PC-3 (cell line): ENCODE results near the gene KCNQ4. TPM values are rescaled to one million over a fixed set of nuclear protein-coding genes. Genes with fewer than 3 reads are reported as not detected.

Source experiments
- ATAC-seq: fragments of 200-7000 bp; cut with Tn5 transposase; 2 replicates; pipeline ENCODE4 v1.9.1; 2020; ENCODE audit warnings: mild to moderate bottlenecking, moderate library complexity
- BruUV-seq: library from RNA; stranded (reverse); fragments of 400-500 nt; replicated peaks from 2 replicates; lab custom pipeline; 2021; lab: Mats Ljungman, UMichigan
- CTCF ChIA-PET: fragments of 300-600 bp; sonication (Branson Sonifier 250); formaldehyde crosslinking; loops from one replicate; lab custom pipeline; 2022; ENCODE audit warnings: antibody characterized with exemption; lab: Charles Lee
- POLR2A ChIA-PET: fragments of 300-600 bp; sonication (Branson Sonifier 250); formaldehyde crosslinking; loops from one replicate; lab custom pipeline; 2022; ENCODE audit warnings: antibody characterized with exemption; ENCODE audit not compliant: unreplicated experiment; lab: Charles Lee
- DNase-seq: peaks from one replicate; pipeline ENCODE4 v3.0.0-alpha.2; 2015
- H2AFZ ChIP-seq: fragments of 300-600 bp; sonication (generic); 2 replicates; pipeline ENCODE4 v1.6.0; 2016; ENCODE audit warnings: antibody characterized with exemption, low read length
- H3F3A ChIP-seq: fragments of 300-600 bp; sonication (generic); one replicate; pipeline ENCODE4 v1.6.0; 2017; ENCODE audit warnings: antibody characterized with exemption, low read length, control low read depth, mild to moderate bottlenecking; ENCODE audit not compliant: unreplicated experiment
- H3K27ac ChIP-seq: fragments of 300-600 bp; sonication (generic); 2 replicates; pipeline ENCODE4 v1.5.1; 2016; ENCODE audit warnings: mild to moderate bottlenecking, low read length
- H3K27me3 ChIP-seq: fragments of 300-600 bp; sonication (generic); 2 replicates; pipeline ENCODE4 v1.6.1; 2016; ENCODE audit warnings: low read length, mixed read lengths
- H3K36me3 ChIP-seq: fragments of 300-600 bp; sonication (generic); 2 replicates; pipeline ENCODE4 v1.6.1; 2016; ENCODE audit warnings: low read depth, mixed run types, low read length, mixed read lengths
- H3K4me1 ChIP-seq: fragments of 300-600 bp; sonication (generic); 2 replicates; pipeline ENCODE4 v1.5.1; 2016; ENCODE audit warnings: low read length; ENCODE audit not compliant: insufficient read depth
- H3K4me2 ChIP-seq: fragments of 300-600 bp; sonication (generic); 2 replicates; pipeline ENCODE4 v1.6.0; 2016; ENCODE audit warnings: low read length
- H3K4me3 ChIP-seq: fragments of 300-600 bp; sonication (generic); 2 replicates; pipeline ENCODE4 v1.5.1; 2016; ENCODE audit warnings: mild to moderate bottlenecking, low read length, mixed read lengths
- H3K79me2 ChIP-seq: fragments of 300-600 bp; sonication (generic); 2 replicates; pipeline ENCODE4 v1.6.1; 2017; ENCODE audit warnings: low read length, mixed read lengths
- H3K9ac ChIP-seq: fragments of 300-600 bp; sonication (generic); 2 replicates; pipeline ENCODE4 v1.6.0; 2016; ENCODE audit warnings: mild to moderate bottlenecking, low read length
- H3K9me2 ChIP-seq: fragments of 300-600 bp; sonication (generic); replicated peaks from 2 replicates; pipeline ENCODE4 v1.6.1; 2016; ENCODE audit warnings: mixed run types, low read length, mixed read lengths
- H3K9me3 ChIP-seq: fragments of 300-600 bp; sonication (generic); 2 replicates; pipeline ENCODE4 v1.6.1; 2016; ENCODE audit warnings: low read length, mixed read lengths
- H4K20me1 ChIP-seq: fragments of 300-600 bp; sonication (generic); 2 replicates; pipeline ENCODE4 v1.6.1; 2016; ENCODE audit warnings: low read length, mixed read lengths
- EZH2 ChIP-seq: fragments of 300-600 bp; sonication (generic); IDR thresholded peaks from one replicate; pipeline ENCODE4 v1.6.1; 2017; ENCODE audit warnings: antibody characterized with exemption, mild to moderate bottlenecking, low read length; ENCODE audit not compliant: unreplicated experiment
- EZH2phosphoT487 ChIP-seq: fragments of 300-600 bp; sonication (generic); IDR thresholded peaks from 2 replicates; pipeline ENCODE4 v1.6.1; 2018; ENCODE audit warnings: mild to moderate bottlenecking, antibody characterized with exemption, low read length, borderline replicate concordance
- intact Hi-C: fragments of 100-400 bp; cut with micrococcal nuclease; formaldehyde crosslinking; loops from 2 replicates; pipeline ENCODE4 v1.9.0; 2023
- total RNA-seq: library from RNA; depleted of rRNA; stranded (reverse); fragments of >200 nt; gene quantifications from 2 replicates; pipeline ENCODE4 v1.2.3, GENCODE V29; 2014
- TF ChIP-seq, protein P1 (sequence below): fragments of 300-600 bp; sonication (generic); conservative IDR thresholded peaks from 2 replicates; pipeline ENCODE4 v1.5.1; 2017; ENCODE audit warnings: antibody characterized with exemption, low read depth, mild to moderate bottlenecking, low read length

KCNQ4 gene
- total RNA-seq, 1 experiment from 2014 or later = 2.5 TPM

DNA sequence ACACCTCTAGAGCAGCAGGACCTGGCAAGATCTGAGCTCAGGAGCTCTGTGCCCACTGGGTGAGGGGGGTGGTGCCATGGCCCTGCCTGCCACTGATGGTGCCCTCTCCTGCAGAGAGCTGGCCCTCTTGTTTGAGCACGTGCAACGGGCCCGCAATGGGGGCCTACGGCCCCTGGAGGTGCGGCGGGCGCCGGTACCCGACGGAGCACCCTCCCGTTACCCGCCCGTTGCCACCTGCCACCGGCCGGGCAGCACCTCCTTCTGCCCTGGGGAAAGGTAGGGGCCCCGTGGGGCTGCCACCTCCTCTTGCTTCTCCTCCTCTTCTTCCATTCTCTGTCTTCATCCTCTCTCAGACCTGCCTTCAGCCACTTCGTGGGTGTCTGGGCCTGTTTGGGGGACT is 40.4 kb downstream of the KCNQ4 start:
- no peak overlapping the region for H3K27ac ChIP-seq
- ChIA-PET CTCF (no interaction called here), POLR2A (no interaction called here)
- DNase-seq = no peak
- no peaks in the 10 kb centered on the region for H4K20me1 ChIP-seq
- H3K4me2 ChIP-seq = no peak overlapping the region
- ATAC-seq = no peak
- H3K9ac ChIP-seq = no peak overlapping the region
- H2AFZ ChIP-seq = no peak overlapping the region
- H3K4me1 ChIP-seq = no peaks in the 10 kb centered on the region
- H3K36me3 ChIP-seq = no peaks in the 10 kb centered on the region
- no peak overlapping the region for H3K4me3 ChIP-seq
- no peaks in the 10 kb centered on the region for H3K27me3 ChIP-seq
- TF ChIP-seq EZH2 (no peak), EZH2phosphoT487 (no peak)
- TF ChIP-seq, protein P1, sequence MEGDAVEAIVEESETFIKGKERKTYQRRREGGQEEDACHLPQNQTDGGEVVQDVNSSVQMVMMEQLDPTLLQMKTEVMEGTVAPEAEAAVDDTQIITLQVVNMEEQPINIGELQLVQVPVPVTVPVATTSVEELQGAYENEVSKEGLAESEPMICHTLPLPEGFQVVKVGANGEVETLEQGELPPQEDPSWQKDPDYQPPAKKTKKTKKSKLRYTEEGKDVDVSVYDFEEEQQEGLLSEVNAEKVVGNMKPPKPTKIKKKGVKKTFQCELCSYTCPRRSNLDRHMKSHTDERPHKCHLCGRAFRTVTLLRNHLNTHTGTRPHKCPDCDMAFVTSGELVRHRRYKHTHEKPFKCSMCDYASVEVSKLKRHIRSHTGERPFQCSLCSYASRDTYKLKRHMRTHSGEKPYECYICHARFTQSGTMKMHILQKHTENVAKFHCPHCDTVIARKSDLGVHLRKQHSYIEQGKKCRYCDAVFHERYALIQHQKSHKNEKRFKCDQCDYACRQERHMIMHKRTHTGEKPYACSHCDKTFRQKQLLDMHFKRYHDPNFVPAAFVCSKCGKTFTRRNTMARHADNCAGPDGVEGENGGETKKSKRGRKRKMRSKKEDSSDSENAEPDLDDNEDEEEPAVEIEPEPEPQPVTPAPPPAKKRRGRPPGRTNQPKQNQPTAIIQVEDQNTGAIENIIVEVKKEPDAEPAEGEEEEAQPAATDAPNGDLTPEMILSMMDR = no peak
- H3K9me2 ChIP-seq = no peaks in the 10 kb centered on the region
- BruUV-seq = no TSS peak
- intact Hi-C loops = no loop called here
- no peaks in the 10 kb centered on the region for H3F3A ChIP-seq
- H3K79me2 ChIP-seq = no peaks in the 10 kb centered on the region
- H3K9me3 ChIP-seq = no peaks in the 10 kb centered on the region

DNA sequence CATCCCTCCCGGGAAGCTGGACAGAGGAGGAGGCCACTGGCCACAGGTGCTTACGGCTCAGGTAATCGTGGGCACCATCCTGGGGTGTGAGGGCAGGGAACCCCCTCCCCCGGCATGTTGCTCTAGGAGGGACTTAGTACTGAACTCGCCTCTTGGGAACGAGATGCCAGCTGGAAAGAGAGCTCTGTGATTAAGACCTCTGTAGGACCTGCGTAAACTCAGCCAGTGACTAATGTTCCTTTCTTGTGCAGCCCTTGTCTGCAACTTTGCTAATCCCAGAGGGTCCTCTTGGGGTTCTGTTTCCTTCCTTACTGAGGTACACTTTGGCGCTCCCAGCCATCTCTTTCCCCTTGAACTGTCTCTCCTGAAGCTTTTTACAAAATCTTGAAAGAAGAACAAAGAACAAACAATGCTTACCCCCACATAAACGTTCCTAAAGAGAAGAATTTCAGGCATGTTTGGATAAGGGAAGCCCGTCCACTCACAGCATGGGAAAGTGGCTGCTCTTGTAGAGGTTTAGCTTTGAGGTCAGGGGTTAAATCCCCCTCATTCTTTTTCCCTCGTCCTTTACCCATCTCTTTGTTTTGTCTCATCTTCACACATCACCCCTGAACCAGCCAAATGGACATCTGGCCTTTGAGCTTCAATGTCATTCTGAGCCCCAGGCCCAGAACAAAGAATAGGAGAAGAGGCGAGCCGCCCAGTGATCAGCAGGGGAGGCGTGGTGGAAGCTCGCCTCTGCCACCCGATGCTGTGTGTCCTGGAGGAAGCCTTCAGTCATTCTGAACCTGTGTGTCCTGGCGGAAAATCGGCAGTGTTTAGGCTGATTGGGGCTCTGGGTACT is 41.2 kb downstream of the KCNQ4 start:
- Histone ChIP-seq H3K4me3 (no peak overlapping the region), H3K36me3 (no peaks in the 10 kb centered on the region), H3K9ac (no peak overlapping the region), H3K4me2 (no peak overlapping the region), H3K4me1 (no peaks in the 10 kb centered on the region), H3K27me3 (no peaks in the 10 kb centered on the region), H3F3A (no peaks in the 10 kb centered on the region), H3K27ac (no peak overlapping the region), H2AFZ (no peak overlapping the region), H3K9me2 (no peaks in the 10 kb centered on the region), H4K20me1 (no peaks in the 10 kb centered on the region), H3K9me3 (no peaks in the 10 kb centered on the region), H3K79me2 (no peaks in the 10 kb centered on the region)
- DNase-seq (no peak), ATAC-seq (no peak)
- ChIA-PET CTCF (interaction anchor here (0.5 kb wide), 1 partner anchor 233 kb away, joined by 11 read pairs; no protein-coding TSS in a partner anchor), POLR2A (no interaction called here)
- intact Hi-C loops = no loop called here
- BruUV-seq = no TSS peak
- TF ChIP-seq EZH2 = no peak
- no peak for TF ChIP-seq EZH2phosphoT487
- TF ChIP-seq, protein P1 = no peak

DNA sequence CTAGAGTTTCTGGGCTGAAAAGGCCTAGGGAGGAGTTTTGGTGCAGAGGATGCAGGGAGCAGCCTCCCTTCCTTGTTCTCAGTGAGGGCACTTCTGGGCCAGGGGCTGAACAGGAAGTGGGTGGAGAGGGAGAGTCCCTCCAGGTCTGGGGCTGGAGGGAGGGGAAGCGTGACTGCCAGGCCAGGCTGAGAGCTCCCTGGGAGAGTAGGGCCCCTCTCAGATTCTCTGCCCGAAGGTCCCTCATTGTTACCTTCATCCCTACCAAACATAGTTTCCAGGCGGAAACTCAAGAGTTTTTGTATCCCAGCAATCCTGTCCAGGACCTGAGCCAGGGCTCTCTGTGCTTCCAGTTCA is 41.8 kb downstream of the KCNQ4 start:
- POLR2A ChIA-PET = no interaction called here
- Histone ChIP-seq H3K9ac (no peak overlapping the region), H3K4me2 (no peak overlapping the region), H3K4me3 (no peak overlapping the region), H3K27ac (no peak overlapping the region), H3K79me2 (no peaks in the 10 kb centered on the region), H4K20me1 (no peaks in the 10 kb centered on the region), H3K36me3 (no peaks in the 10 kb centered on the region), H3K9me3 (no peaks in the 10 kb centered on the region), H3F3A (no peaks in the 10 kb centered on the region), H3K4me1 (no peaks in the 10 kb centered on the region), H3K9me2 (no peaks in the 10 kb centered on the region), H3K27me3 (no peaks in the 10 kb centered on the region), H2AFZ (no peak overlapping the region)
- intact Hi-C loops = no loop called here
- CTCF ChIA-PET = no interaction called here
- ATAC-seq = no peak
- TF ChIP-seq EZH2phosphoT487 (no peak), EZH2 (no peak)
- TF ChIP-seq, protein P1 = no peak
- DNase-seq = no peak
- BruUV-seq = no TSS peak
